Hematopoietic multipotent progenitor cell treated with erythropoietin and hydrocortisone succinate and interleukin-3 and kit ligand, for 6 days (in vitro differentiated cells): ENCODE results near the gene IDE.
A peak's percentile ranks its signal among the peaks of the same experiment; 100 is the strongest.

ENCODE experiments used
- DNase-seq: peaks from one replicate; pipeline ENCODE4 v3.0.0-alpha.2; 2015

The IDE gene

DNA sequence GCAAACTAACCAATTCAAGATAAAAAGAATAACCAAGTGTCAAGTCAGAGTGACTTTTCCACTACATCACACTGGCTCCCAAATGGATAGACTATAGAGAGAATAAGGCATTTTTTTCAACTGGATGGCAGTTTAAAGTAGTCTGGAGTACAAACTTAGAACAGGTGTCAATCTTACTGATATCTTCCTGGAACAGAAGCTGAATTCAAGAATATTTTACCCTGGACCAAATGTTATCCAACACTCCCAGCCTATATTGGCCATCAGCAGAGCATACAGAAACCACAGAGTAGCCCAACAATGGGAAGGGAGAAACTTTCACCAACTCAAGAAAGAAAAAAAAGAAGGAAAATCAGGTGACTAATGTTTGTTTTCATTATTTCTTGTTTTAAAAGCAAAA, 11.5 kb downstream of the IDE start:
- DNase-seq, result peak; percentile 47

DNA sequence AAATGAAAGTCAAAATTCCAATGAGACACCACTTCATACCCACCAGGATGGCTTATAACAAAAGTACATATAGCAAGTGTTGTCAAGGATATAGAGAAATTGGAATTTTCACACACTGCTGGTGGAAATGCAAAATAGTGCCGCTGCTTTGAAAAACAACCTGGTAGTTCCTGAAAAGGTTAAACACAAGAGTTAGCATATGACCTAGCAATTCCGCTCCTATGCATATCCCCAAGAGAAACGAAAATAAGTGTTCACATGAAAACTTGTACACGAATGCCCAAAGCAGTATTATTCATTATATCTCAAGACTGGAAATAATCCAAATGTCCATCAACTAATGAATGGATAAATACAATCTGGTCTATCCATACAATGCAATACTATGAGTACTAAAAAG, 14.8 kb downstream of the IDE start:
- no peak for DNase-seq

DNA sequence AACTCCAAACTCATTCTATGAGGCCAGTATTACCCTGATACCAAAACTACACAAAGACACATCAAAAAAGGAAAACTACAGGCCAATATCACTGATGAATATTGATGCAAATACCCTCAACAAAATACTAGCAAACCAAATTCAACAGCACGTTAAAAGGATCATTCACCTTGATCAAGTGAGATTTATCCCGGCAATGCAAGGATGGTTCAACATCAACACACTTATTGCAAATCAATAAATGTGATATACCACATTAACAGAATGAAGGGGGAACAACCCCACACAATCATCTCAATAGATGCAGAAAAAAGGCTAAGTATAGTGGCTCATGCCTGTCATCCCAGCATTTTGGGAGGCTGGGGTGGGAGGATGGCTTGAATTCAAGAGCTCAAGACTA, 19.9 kb downstream of the IDE start:
- DNase-seq, result no peak

DNA sequence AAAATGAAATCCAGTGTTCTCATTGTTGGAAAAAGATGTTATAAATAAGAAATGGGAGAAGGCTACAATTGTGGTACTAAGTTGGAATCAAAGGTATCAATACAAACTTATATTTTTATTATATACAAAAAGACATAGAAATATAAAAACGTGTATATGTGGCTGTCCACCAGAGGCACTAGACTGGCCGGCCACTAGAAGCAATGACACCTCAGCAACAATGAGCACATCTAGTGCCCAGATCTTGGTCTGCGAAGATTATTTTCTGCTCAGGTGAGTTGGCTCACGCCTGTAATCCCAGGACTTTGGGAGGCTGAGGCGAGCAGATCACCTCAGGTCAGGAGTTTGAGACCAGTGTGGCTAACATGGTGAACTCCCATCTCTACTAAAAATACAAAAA, 21.6 kb downstream of the IDE start:
- DNase-seq, result peak; percentile 23

DNA sequence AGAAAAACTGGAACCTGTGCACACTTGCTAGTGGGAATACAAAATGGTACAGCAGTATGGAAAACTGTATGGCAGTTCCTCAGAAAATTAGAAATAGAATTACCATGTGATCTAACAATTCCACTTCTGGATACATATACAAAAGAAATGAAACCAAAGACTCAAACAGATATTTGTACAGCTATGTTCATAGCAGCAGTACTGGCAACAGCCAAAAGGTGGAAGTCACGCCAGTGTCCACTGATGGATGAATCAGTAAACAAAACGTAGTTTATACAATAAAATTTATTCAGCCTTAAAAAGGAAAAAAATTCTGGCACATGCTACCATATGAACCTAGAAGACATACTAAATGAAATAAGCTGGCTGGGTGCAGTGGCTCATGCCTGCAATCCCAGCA, 23.0 kb downstream of the IDE start:
- no peak for DNase-seq

DNA sequence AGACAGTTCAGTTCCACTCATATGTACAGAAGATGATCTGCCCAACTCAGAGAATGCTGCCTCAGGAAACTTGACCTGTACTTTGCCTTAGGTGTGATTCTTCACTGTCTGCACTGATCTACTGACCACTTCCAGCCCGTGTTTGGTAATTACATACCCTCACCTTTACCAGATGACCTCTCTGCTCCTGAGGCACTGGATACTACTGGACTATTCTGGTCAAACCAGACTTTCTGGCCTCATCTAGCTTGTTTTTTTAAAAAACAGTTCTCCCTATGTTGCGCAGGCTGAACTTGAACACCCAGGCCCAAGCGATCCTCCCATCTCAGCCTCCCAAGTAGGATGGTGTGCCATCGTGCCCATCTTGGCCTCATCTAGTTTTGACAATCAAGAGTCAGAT, 26.2 kb downstream of the IDE start:
- no peak for DNase-seq

DNA sequence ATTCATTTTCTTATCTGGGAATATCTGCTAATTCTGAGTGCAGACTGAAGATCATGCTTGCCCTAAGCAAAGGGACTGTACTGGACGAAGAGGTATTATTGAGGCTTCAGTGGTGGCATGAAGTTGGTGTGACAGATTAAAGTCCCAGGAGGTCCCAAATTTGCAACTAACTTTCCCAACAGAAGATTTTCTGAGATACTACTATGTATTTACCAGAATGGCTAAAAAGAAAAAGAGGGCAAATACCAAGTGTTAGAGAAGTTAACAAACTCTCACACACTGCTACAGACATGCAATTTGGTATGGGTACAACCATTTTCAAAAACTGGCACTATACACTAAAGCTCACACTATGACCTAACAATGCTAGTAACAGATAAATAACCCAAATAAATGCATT, 28.3 kb downstream of the IDE start:
- no peak for DNase-seq

DNA sequence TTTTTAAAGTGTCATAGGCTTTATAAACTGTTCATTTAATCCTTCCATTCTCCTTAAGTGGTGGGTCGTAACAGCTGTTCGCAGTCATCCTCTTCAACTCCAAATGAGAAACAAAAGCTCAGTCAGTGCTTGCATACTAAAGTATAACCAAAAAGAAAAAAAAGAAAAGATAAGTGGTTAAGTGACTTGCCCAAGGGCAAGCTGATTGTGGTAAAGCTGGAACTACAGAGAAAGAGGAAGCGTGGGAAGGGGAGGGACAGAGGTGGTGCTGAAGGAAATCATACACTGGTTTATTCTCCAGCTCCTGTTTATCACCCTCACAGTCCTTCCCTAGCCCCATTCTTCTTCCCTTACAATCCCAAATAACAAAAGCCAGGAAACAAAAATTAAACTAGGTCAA, 29.6 kb downstream of the IDE start:
- DNase-seq, result peak; percentile 83

DNA sequence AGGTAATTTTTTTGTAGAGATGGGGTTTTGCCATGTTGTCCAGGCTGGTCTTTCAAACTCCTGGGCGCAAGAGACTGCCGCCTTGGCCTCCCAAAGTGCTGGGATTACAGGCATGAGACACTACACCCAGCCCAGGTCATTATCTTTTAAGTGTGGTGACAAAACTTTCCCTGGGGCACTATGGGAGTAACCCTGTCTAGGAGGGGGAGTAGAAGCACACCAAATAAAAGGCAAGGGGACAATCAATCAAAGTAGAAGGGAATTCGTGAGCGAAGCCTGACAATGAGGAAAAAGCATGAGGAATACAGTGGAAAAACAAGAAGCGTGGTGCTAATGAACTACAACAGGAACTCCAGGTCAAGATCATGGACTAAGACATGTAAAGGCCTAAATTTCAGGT, 31.4 kb downstream of the IDE start:
- no peak for DNase-seq

DNA sequence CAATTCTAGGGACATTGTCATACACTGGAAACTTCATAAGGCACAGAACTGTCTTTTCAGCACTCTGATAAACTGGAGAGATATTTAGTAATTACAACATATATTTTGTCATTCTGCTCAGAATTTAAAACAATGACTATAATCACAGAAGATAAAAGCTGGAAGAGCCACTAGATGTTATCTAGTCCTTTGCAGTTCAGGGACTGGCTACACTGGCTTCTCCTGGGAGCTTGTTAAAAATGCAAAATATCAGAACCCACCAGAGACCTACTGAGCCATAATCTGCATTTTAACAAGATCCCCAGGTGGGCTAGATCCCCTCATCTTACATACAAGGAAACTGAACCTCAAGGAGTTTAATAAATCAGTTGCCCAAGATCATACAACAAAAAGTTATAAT, 32.3 kb downstream of the IDE start:
- DNase-seq, result peak; percentile 18

DNA sequence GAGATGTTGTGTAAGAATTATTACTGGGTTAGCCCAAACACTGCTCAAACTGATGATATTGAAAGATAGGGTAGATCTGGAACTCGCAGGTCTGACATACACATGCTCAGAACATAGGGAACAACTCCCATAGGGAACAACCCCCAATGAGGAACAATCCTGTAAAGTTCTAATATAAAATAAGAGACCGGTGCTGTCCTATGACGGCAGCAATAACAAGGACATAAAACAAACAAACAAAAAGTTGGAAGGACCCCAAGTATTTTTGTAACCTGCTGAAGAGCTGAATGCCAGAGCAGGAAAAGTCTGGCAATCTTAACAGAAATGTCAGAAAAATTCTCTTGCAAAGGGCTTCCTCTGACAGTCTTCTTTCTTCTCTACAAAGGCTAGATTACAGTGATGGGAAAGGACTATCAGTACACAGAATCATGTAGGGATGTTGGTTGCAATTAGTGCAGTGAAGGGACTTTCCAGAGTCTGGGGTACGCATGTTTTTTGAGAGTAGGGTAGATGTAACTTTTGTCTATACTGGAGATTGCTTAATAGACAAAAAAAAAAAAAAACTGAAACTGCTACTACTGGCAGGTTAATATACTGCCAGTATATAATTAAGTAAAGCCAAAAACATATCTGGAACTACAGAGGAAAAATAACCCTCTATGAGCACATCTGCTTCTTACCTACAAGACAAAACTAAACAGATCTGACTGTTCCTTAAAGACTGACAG, 35.5 kb downstream of the IDE start:
- no peak for DNase-seq

DNA sequence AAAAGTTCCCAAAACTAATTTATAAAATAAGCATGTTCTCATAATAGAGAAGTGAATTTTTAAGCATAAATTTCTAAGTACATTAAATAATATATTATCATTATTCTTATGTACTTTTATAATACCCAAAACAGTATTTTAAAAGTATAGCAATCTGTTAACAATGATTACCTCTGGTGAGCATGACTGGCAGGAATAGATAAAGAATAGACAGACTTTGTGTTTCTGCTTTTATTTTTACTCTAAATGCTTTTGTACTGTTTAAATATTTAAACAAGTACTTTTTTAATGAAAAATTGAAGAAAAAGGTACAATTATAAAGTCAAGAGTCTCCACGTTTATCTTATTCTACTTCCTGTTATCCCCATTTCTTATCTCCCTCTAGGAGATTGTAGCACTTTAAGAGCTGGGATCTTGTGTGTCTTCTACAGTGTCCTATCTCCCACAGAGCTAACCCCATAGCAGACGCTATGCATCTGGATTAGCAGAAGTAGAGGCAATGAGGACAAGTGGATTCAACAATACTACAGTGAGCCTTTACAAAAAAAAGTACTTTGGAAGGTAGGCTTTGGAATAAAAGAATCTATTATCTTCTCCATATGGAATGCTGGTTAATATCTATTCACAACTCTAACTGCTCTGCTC, 42.9 kb downstream of the IDE start:
- peak; percentile 70 for DNase-seq

DNA sequence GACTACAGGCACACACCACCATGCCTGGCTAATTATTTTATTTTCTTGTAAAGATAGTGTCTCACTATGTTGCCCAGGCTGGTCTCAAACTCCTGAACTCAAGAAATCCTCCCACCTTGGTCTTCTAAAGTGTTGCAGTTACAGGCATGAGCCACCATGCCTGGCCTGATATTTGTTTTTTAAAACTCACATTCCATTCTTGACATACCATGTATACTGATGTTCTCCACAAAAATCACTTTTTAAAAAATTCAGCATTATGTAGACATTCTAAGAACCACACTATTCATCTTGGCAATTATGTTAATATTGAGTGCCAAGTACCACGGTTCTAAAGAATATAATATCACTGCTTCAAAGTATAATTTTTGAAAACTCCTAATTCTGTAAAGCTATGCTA, 43.5 kb downstream of the IDE start:
- no peak for DNase-seq

DNA sequence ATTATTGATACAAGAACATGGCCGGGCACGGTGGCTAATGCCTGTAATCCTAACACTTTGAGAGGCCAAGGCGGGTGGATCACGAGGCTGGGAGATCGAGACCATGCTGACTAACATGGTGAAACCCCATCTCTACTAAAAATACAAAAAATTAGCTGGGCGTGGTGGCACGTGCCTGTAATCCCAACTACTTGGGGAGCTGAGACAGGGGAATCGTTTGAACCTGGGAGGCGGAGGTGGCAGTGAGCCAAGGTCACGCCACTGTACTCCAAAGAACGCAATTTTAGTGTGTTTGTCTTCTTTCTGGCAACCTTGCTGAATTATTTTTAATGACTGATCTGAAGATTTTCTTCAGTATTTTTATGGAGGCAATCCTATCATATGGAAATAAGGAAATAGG, 46.2 kb downstream of the IDE start:
- DNase-seq, result no peak

DNA sequence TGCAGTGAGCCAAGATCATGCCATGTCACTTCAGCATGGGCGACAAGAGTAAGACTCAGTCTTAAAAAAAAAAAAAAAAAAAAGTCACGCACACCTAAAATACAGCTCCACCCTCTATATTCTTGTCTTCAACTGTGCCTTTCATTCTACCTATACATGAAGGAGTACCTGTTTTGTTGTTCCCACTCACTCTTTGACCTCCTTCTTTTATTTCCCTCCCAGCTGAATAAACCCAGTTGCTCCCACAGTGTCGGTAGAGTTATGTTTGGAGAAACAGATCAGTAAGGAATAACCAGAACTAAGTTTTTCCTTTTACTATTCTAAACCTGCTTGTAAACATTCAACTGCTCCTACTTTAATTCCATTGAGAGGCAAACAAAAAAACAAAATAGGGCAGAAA, 50.3 kb downstream of the IDE start:
- DNase-seq, result no peak

DNA sequence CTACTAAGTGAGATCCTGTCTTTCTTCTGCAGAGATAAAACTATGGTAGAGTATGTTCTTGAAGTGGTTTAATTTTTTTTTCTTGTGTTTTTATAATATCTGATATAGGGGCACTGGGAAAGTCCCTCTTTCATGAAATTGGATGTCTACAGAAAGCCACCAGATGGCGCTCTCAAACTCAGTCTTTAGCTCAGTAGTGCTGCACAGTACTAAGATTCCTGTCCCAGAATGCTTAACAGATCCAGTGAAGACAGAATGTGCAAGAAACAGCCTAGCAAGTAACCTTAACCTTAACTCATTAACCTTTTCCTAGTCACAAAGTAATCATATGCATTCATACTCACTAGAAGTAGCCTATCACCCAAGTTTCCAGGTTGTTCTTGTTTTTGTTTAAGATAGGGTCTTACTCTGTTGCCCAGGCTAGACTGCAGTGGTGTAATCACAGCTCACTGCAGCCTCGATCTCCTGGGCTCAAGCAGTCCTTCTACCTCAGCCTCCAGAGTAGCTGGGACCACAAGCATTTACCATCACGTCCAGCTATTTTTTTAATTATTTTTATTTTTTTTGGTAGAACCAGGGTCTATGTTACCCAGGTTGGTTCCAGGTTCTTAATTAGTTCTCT, 56.7 kb downstream of the IDE start:
- peak; percentile 97 for DNase-seq

DNA sequence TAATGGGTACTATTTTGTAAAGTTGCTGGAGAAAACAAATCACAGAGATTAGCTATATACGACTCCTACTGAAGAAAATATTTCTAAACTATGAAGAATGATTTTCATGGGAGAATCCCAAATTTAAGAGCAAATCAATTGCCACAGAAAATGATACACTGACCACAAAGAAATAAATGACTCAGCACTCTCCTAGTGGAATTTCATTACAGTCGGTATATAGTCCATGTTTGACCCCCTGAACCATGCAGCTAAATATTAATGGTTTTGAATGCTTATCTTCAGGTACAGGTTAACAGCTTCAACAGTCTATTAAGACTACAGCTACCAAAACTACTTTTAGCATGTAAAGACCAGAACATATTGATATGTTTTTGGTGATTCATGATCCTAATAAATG, 65.0 kb downstream of the IDE start:
- no peak for DNase-seq

DNA sequence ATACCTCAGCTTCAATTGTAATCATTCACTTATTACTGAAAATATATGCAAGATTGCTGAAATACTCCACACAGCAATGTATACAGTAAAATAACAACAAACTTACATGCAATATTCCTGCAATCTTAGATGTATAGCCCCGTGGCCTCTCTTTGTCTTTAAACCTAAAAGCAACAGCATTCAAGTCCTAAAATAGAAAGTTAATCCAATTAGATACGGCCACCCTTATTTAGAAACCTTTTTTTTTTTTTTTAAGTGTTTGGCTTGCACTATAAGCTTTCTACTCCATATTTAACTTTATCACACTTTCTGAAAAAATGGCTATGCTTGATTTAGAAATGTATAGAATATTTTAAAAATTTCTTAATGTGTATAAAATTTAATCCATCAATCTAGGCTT, 67.6 kb downstream of the IDE start:
- DNase-seq, result no peak

DNA sequence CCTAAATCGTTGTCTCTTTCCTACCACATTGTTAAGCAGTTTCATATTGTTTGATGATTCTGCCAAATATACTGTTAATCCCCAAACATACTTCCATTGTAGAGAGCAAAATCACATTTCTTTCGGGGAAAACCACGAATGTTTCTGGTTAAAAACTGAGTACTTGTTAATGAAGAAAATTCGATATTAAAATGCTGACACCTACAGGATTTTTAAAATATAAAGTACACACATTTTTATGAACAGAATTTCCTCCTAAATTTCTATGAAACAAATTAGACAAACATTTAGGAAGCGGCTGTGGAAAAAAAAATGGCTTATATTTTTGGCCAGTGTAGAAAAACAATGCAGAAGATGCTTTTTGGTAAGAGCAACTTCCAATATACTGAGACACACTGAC, 68.8 kb downstream of the IDE start:
- DNase-seq, result no peak

DNA sequence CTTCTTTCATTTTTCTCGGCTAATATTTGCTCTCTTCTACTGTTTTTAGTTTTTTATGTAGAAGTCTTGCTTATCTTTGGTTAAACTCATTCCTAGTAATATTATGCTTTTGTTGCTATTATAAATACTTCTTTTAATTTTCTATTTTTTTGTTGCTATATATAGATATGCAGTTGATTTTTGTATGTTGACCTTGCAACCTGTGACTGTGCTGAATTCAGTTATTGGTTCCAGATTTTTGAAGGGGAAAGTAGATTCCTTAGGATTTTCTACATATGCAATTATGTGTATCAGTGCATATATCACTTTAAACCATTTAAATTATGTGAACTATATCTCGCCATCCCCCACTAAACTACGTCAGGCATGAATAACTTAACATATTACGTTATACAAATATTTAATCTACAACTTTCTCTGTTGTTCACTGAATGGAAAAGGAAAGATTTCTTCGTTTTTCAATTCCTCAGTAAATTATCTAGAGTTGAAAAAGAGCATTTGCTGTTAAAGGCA, 71.5 kb downstream of the IDE start:
- no peak for DNase-seq

DNA sequence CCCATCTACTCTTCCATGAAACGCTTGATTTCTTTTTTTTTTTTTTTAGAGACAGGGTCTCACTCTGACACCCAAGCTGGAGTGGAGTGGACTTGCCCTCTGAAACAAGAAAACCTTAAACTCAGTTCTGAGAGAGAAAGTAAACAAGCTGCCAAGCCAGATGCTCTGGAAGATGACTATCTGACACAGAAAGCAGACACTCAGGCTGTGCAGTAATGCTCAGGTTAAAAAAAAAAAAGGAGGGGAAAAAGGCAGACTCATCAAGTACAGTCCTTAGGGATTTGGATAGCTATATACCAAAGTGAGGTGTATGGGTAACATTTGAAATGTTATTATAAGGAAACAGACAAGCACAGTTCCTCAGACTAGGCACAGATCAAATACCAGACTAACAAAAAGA, 80.5 kb downstream of the IDE start:
- no peak for DNase-seq

DNA sequence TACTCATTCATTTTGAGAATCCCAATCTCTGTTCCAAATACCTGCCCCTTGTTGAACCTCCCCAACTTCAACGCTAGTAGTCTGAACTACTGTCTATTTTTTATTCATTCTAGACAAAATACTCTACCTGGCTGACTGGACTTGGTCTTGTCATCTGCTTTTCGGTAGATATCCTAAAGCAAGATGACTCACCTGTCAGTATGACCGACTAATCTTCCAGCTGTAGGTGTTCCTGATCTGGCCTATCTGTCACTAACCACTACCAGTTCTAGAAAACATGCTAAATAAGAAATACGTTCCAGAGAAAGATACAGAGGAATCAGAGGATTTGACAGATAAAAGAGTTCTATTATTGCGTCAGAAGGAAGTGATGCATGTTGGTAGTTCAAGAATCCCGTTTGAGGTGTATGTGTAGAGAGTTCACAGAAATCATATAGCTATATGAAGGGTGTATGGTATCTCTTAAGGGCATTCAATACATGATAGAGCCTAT, 81.1 kb downstream of the IDE start:
- no peak for DNase-seq

DNA sequence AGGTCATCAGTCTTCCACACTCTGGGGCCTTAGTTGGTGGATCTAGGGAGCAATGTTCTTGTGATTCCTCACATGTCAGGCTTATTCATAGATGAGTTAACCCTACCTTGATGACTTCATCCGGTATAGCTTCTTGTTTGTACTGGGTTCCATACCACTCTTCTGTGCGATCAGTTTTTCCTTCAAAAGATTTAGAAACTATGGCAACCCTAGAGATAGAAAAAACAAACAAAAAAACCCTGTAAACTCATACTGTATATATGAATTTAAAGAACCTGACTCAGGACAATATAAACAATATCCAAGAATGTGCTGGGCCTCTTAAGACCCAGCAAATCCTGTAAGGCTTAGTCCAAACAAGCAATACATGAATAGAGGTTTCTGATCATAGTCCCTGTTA, 83.5 kb downstream of the IDE start:
- DNase-seq, result no peak

DNA sequence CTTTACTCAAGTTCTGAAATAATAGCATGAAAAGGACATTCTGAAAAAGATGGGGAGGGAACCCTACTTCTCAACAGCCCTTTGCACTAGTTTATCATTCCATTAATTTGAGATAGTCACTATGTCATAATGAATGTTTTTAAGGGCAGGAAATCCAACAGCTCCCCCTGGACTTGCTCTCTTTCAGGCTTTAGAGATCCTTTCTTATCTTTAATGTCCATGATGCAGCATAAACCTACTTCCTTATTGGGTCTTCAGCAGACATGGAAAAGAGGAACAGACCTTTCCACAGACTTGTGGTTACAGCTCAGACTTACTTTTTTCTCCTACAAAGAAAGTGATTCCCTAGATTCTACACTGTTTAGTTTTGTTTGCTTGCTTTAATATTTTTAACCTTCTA, 87.3 kb downstream of the IDE start:
- DNase-seq, result peak; percentile 83
